VCaP (cell line): ENCODE measurements around the gene KCNMA1.

Experiments used
- H3K27ac ChIP-seq: fragments of 450-650 bp; 2 replicates; pipeline ENCODE4 v1.5.1; 2017
- CTCF ChIP-seq: fragments of 450-650 bp; conservative IDR thresholded peaks from 2 replicates; pipeline ENCODE4 v1.5.1; 2017; ENCODE audit warnings: mild to moderate bottlenecking, moderate library complexity

Gene KCNMA1

GRCh38 chr10:76881477-76882220 lies 756.0 kb downstream of the KCNMA1 start:
- no peak overlapping the region for H3K27ac ChIP-seq
- no peak for TF ChIP-seq CTCF

- no peak overlapping the region for H3K27ac ChIP-seq
- TF ChIP-seq CTCF = no peak
These were observed 756.7 kb downstream of the KCNMA1 start for GRCh38 chr10:76880931-76881330.

- H3K27ac ChIP-seq = no peak overlapping the region
- TF ChIP-seq CTCF = no peak
These were observed 758.3 kb downstream of the KCNMA1 start for GRCh38 chr10:76879116-76879913.

GRCh38 chr10:76878514-76878913 lies 759.1 kb downstream of the KCNMA1 start:
- TF ChIP-seq CTCF = no peak
- no peak overlapping the region for H3K27ac ChIP-seq

- H3K27ac ChIP-seq = no peak overlapping the region
- TF ChIP-seq CTCF = no peak
These were observed 762.7 kb downstream of the KCNMA1 start for GRCh38 chr10:76874896-76875295.

GRCh38 chr10:76874176-76874575 lies 763.4 kb downstream of the KCNMA1 start:
- TF ChIP-seq CTCF = no peak
- no peak overlapping the region for H3K27ac ChIP-seq

- H3K27ac ChIP-seq = no peak overlapping the region
- TF ChIP-seq CTCF = no peak
These were observed 765.8 kb downstream of the KCNMA1 start for GRCh38 chr10:76871697-76872295.
